ENCODE measurements around the gene DYNC1I1. TPM values are rescaled to one million over a fixed set of nuclear protein-coding genes. Genes with fewer than 3 reads are reported as not detected.

Gene DYNC1I1
- total and polyA plus RNA-seq, 2 of the 4 experiments (the other 2 are of a cell fraction), result under 0.01 to 0.15 TPM

DNA sequence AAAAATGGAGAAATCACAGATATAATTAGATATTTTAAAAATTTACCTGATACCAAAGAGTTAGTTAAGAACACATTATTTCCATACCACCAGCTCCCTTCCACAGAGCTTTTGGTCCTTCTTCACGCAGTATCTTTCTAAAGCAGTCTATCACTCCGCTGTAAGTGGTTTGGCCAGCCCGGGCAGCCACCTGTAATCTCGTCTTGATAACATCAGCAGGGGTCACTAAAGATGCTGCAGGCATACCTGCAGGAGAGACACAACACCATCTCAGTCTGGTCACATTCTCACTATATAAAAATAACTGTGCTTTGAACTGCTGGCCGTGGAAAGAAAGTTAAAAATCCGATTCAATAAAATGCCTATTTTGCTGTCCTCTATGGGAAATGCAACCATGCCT lies 349.4 kb downstream of the DYNC1I1 start:
- Histone ChIP-seq H3K9me3 (ENCODE audit: control insufficient read depth, insufficient read depth, low read length) (no peaks in the 10 kb centered on the region), H3K4ac (ENCODE audit: low read depth, low read length) (no peak overlapping the region), H3K18ac (ENCODE audit: low read depth, low read length) (no peak overlapping the region), H2AK9ac (replicated peaks; ENCODE audit: low read depth, low read length, poor library complexity) (no peak overlapping the region), H2BK15ac (ENCODE audit: low read depth, low read length) (no peak overlapping the region), H3K4me2 (ENCODE audit: low read depth, low read length) (no peak overlapping the region), H4K20me1 (ENCODE audit: insufficient read depth, low read length) (no peaks in the 10 kb centered on the region), H4K5ac (ENCODE audit: low read depth, low read length) (no peak overlapping the region), H2BK120ac (ENCODE audit: low read depth, low read length) (no peak overlapping the region), H3K79me1 (ENCODE audit: low read depth in 1 of 2, low read length in 2 of 2) (no peaks in the 10 kb centered on the region), H3K27ac (ENCODE audit: insufficient read depth, low read length) (no peak overlapping the region), H3K56ac (ENCODE audit: extremely low read depth, insufficient read depth, low read length) (no peak overlapping the region), H2BK20ac (ENCODE audit: low read depth, low read length) (no peak overlapping the region), H4K8ac (ENCODE audit: low read depth in 2 of 2, low read length in 2 of 2) (no peak overlapping the region), H3K36me3 (ENCODE audit: control insufficient read depth, insufficient read depth, low read length) (peaks cover 4% of the 10 kb centered on the region), H3K14ac (replicated peaks; ENCODE audit: low read depth, low read length) (no peak overlapping the region), H3K27me3 (ENCODE audit: control insufficient read depth, insufficient read depth, low read length) (no peaks in the 10 kb centered on the region), H3K9me1 (ENCODE audit: insufficient read depth, low read length) (no peaks in the 10 kb centered on the region), H2BK5ac (ENCODE audit: low read depth, low read length, poor library complexity, severe bottlenecking) (no peak overlapping the region), H3K4me1 (ENCODE audit: control insufficient read depth, insufficient read depth, low read length) (no peaks in the 10 kb centered on the region), H2AK5ac (ENCODE audit: low read depth, low read length) (no peak overlapping the region), H3K23ac (ENCODE audit: low read depth, low read length) (no peak overlapping the region), H4K91ac (ENCODE audit: insufficient read depth, low read depth, low read length) (no peak overlapping the region), H2AFZ (replicated peaks; ENCODE audit: low read length, poor library complexity) (no peak overlapping the region), H3K4me3 (ENCODE audit: insufficient read depth, low read depth, low read length) (no peak overlapping the region), H3K9ac (ENCODE audit: low read depth, low read length) (no peak overlapping the region)
- ChIA-PET POLR2A (ENCODE audit: unreplicated experiment) (no interaction called here), CTCF (no interaction called here)
- dilution Hi-C loops (cut with HindIII; ENCODE audit: low sequenced_read_pairs, unreplicated experiment) (no loop called here), intact Hi-C loops (cut with micrococcal nuclease) (no loop called here), in situ Hi-C loops (cut with MboI; ENCODE audit: low sequenced_read_pairs) (no loop called here)
- no peak for TF ChIP-seq RAD21 (IDR thresholded peaks at IDR 0.05; ENCODE audit: low read length)
- no peak for TF ChIP-seq FOS (IDR thresholded peaks at IDR 0.05; ENCODE audit: low read depth, low read length)
- TF ChIP-seq, protein P1, sequence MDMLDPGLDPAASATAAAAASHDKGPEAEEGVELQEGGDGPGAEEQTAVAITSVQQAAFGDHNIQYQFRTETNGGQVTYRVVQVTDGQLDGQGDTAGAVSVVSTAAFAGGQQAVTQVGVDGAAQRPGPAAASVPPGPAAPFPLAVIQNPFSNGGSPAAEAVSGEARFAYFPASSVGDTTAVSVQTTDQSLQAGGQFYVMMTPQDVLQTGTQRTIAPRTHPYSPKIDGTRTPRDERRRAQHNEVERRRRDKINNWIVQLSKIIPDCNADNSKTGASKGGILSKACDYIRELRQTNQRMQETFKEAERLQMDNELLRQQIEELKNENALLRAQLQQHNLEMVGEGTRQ (IDR thresholded peaks at IDR 0.05; ENCODE audit: low read depth, low read length), result no peak
- no peak for TF ChIP-seq POLR2A (IDR thresholded peaks at IDR 0.05; ENCODE audit: low read depth, low read length)
- TF ChIP-seq CEBPB (IDR thresholded peaks at IDR 0.05; ENCODE audit: low read depth, low read length), result no peak
- no peak for TF ChIP-seq CHD1 (IDR thresholded peaks at IDR 0.05; ENCODE audit: low read depth, low read length)
- TF ChIP-seq NFE2L2 (IDR thresholded peaks at IDR 0.05; ENCODE audit: low read depth, low read length), result no peak
- TF ChIP-seq RCOR1 (IDR thresholded peaks at IDR 0.05; ENCODE audit: insufficient replicate concordance, low read length), result no peak
- TF ChIP-seq SMC3 (IDR thresholded peaks at IDR 0.05; ENCODE audit: low read depth, low read length), result no peak
- no peak for TF ChIP-seq MXI1 (IDR thresholded peaks at IDR 0.05; ENCODE audit: borderline replicate concordance, low read depth, low read length)
- no peak for TF ChIP-seq RFX5 (IDR thresholded peaks at IDR 0.05; ENCODE audit: low read depth, low read length)
- no peak for TF ChIP-seq MAFK (IDR thresholded peaks at IDR 0.05; ENCODE audit: low read depth, low read length)
- TF ChIP-seq BHLHE40 (IDR thresholded peaks at IDR 0.05; ENCODE audit: low read depth, low read length), result no peak
- TF ChIP-seq MAZ (IDR thresholded peaks at IDR 0.05; ENCODE audit: borderline replicate concordance, low read depth, low read length), result no peak
- TF ChIP-seq, protein P2, sequence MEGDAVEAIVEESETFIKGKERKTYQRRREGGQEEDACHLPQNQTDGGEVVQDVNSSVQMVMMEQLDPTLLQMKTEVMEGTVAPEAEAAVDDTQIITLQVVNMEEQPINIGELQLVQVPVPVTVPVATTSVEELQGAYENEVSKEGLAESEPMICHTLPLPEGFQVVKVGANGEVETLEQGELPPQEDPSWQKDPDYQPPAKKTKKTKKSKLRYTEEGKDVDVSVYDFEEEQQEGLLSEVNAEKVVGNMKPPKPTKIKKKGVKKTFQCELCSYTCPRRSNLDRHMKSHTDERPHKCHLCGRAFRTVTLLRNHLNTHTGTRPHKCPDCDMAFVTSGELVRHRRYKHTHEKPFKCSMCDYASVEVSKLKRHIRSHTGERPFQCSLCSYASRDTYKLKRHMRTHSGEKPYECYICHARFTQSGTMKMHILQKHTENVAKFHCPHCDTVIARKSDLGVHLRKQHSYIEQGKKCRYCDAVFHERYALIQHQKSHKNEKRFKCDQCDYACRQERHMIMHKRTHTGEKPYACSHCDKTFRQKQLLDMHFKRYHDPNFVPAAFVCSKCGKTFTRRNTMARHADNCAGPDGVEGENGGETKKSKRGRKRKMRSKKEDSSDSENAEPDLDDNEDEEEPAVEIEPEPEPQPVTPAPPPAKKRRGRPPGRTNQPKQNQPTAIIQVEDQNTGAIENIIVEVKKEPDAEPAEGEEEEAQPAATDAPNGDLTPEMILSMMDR (conservative IDR thresholded peaks at IDR 0.05; ENCODE audit: low read depth, low read length), result no peak
- TF ChIP-seq, protein P3, sequence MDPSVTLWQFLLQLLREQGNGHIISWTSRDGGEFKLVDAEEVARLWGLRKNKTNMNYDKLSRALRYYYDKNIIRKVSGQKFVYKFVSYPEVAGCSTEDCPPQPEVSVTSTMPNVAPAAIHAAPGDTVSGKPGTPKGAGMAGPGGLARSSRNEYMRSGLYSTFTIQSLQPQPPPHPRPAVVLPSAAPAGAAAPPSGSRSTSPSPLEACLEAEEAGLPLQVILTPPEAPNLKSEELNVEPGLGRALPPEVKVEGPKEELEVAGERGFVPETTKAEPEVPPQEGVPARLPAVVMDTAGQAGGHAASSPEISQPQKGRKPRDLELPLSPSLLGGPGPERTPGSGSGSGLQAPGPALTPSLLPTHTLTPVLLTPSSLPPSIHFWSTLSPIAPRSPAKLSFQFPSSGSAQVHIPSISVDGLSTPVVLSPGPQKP (IDR thresholded peaks at IDR 0.05; ENCODE audit: borderline replicate concordance, low read depth, low read length), result no peak
- BruUV-seq (replicated peaks), result no TSS peak
- WGBS, 2 experiments (ENCODE audit: extremely low coverage in 2 of 2, insufficient read length in 1 of 2), result 88% methylated on average over 5 of the region's 6 CpGs; no CpG with 5 or more reads in 1 of the 2 experiments
- ATAC-seq (ENCODE audit: low read depth), result no peak
- DNase-seq, result no peak
